Left lung (tissue), 10 donors: ENCODE results near the gene TUBA1C. TPM values are rescaled to one million over a fixed set of nuclear protein-coding genes. Genes with fewer than 3 reads are reported as not detected.
"Not testable (repeated sequence)": the region's sequence is repeated elsewhere in the genome, so short reads cannot be mapped to it uniquely, and the experiment has no call there.

Experiments used
- ATAC-seq: fragments of 200-7000 bp; cut with Tn5 transposase; one replicate; pipeline ENCODE4 v1.9.1; 2020; ENCODE audit warnings: moderate library complexity
- DNase-seq, 4 donors: peaks; one replicate each; pipeline ENCODE4 v3.0.0-alpha.2; 2013 to 2020
- H3K27ac ChIP-seq, 2 donors: fragments of 200-600 bp; sonication (generic) in 1 of 2; one replicate each; pipeline versions ENCODE4 v1.5.0 to v1.8.0; 2020 to 2021
- H3K27me3 ChIP-seq, 2 donors: fragments of 200-600 bp; sonication (generic) in 1 of 2; one replicate each; pipeline versions ENCODE4 v1.5.0 to v1.8.0; 2020 to 2021
- H3K36me3 ChIP-seq, 2 donors: fragments of 200-600 bp; sonication (generic) in 1 of 2; one replicate each; pipeline versions ENCODE4 v1.5.0 to v1.8.0; 2020 to 2021
- H3K4me1 ChIP-seq, 2 donors: fragments of 200-600 bp; one replicate each; pipeline ENCODE4 v1.8.0; 2021
- H3K4me3 ChIP-seq, 2 donors: fragments of 200-600 bp; sonication (generic) in 1 of 2; one replicate each; pipeline versions ENCODE4 v1.5.0 to v1.8.0; 2020 to 2021; ENCODE audit warnings: mild to moderate bottlenecking in 1 of 2
- H3K9me3 ChIP-seq, 2 donors: fragments of 200-600 bp; sonication (generic) in 1 of 2; one replicate each; pipeline versions ENCODE4 v1.5.0 to v1.8.0; 2020 to 2021
- CTCF ChIP-seq, 2 donors: fragments of 200-600 bp; sonication (generic) in 1 of 2; IDR thresholded peaks; one replicate each; pipeline versions ENCODE4 v1.5.0 to v1.8.0; 2021; ENCODE audit warnings: antibody characterized with exemption in 2 of 2
- intact Hi-C, 2 donors: fragments of 100-400 bp; cut with DNase I; formaldehyde crosslinking; loops; one replicate each; pipeline versions ENCODE4 v1.11.2 to v1.14.2; 2022
- polyA plus RNA-seq, 6 donors: library from polyadenylated mRNA; unstranded; fragments of 120-200 nt; gene quantifications; one replicate each; pipeline ENCODE4 v1.2.1, GENCODE V29; 2013; ENCODE audit not compliant: insufficient read length in 6 of 6
- total RNA-seq, 2 donors: library from RNA; stranded (reverse); fragmentation: NEBNext Ultra II Directional; extraction: Animal tissue kit (Norgen Biotek cat#: 25700); gene quantifications; one replicate each; pipeline ENCODE4 v1.2.1, GENCODE V29; 2021
- donor health status: DM: no; HTN: yes; CAD: no.
- donor health status: DM: no; HTN: no; CAD: no.

The TUBA1C gene
- total and polyA plus RNA-seq, 8 donors = 112 to 235 (median 160) TPM

- Histone ChIP-seq H3K4me3 (no peak overlapping the region), H3K27ac (no peak overlapping the region), H3K36me3 (no peaks in the 10 kb centered on the region), H3K4me1 (peaks cover 14 to 22% of the 10 kb centered on the region in 2 donors), H3K27me3 (peaks cover 45 to 98% of the 10 kb centered on the region in 2 donors), H3K9me3 (no peaks in the 10 kb centered on the region)
- ATAC-seq = peak; percentile 11
- intact Hi-C loops = no loop called here
- no peak for TF ChIP-seq CTCF (IDR thresholded peaks at IDR 0.05)
- DNase-seq = no peak
These were observed 33.3 kb downstream of the TUBA1C start for GRCh38 chr12:49298160-49298559.

GRCh38 chr12:49301760-49302159 lies 36.9 kb downstream of the TUBA1C start:
- ATAC-seq (no peak), DNase-seq (no peak)
- Histone ChIP-seq H3K27ac (no peak overlapping the region), H3K4me1 (peaks cover 8 to 10% of the 10 kb centered on the region in 2 donors), H3K36me3 (no peaks in the 10 kb centered on the region), H3K9me3 (no peaks in the 10 kb centered on the region), H3K4me3 (no peak overlapping the region), H3K27me3 (peaks cover 22 to 73% of the 10 kb centered on the region in 2 donors)
- TF ChIP-seq CTCF (IDR thresholded peaks at IDR 0.05) = no peak
- intact Hi-C loops = no loop called here

GRCh38 chr12:49304161-49304560 lies 39.3 kb downstream of the TUBA1C start:
- no peak for DNase-seq
- Histone ChIP-seq H3K4me3 (no peak overlapping the region), H3K9me3 (no peaks in the 10 kb centered on the region), H3K27ac (no peak overlapping the region), H3K36me3 (no peaks in the 10 kb centered on the region), H3K4me1 (no peaks in the 10 kb centered on the region), H3K27me3 (peaks cover 0 to 65% of the 10 kb centered on the region in 2 donors)
- no peak for ATAC-seq
- intact Hi-C loops = no loop called here
- no peak for TF ChIP-seq CTCF (IDR thresholded peaks at IDR 0.05)

GRCh38 chr12:49305762-49306510 lies 41.1 kb downstream of the TUBA1C start:
- Histone ChIP-seq H3K36me3 (no peaks in the 10 kb centered on the region), H3K27me3 (peaks cover 0 to 54% of the 10 kb centered on the region in 2 donors), H3K9me3 (no peaks in the 10 kb centered on the region), H3K4me1 (no peaks in the 10 kb centered on the region), H3K27ac (no peak overlapping the region), H3K4me3 (no peak overlapping the region)
- DNase-seq (no peak), ATAC-seq (no peak)
- intact Hi-C loops = no loop called here
- no peak for TF ChIP-seq CTCF (IDR thresholded peaks at IDR 0.05)

GRCh38 chr12:49309386-49309785 lies 44.5 kb downstream of the TUBA1C start:
- no peak for DNase-seq
- TF ChIP-seq CTCF (IDR thresholded peaks at IDR 0.05) = no peak
- ATAC-seq = no peak
- H3K27ac ChIP-seq = no peak overlapping the region
- H3K9me3 ChIP-seq = no peaks in the 10 kb centered on the region
- no peaks in the 10 kb centered on the region for H3K36me3 ChIP-seq
- no peak overlapping the region for H3K4me3 ChIP-seq
- H3K27me3 ChIP-seq = peaks cover 0 to 39% of the 10 kb centered on the region in 2 donors
- no peaks in the 10 kb centered on the region for H3K4me1 ChIP-seq
- intact Hi-C loops = no loop called here

GRCh38 chr12:49310451-49311000 lies 45.6 kb downstream of the TUBA1C start:
- intact Hi-C loops, H3K4me3 ChIP-seq, ATAC-seq, H3K4me1 ChIP-seq, H3K9me3 ChIP-seq, DNase-seq, H3K27ac ChIP-seq, H3K36me3 ChIP-seq: not testable (repeated sequence)
- peaks cover 0 to 39% of the 10 kb centered on the region in 2 donors for H3K27me3 ChIP-seq
